Activated CD4-positive, alpha-beta T cell treated with anti-CD3 and anti-CD28 coated beads, Interleukin-10, Interleukin-2, amounts not matched to agents 100 ng/mL and 50 ng/mL, durations not matched to agents 16 hours and 8 hours (primary cell): ENCODE results near the gene MTHFD1L.

Experiments
- DNase-seq: peaks from one replicate; pipeline ENCODE4 v3.0.0-alpha.2; 2020

Gene MTHFD1L

GRCh38 chr6:150866147-150866990 lies 867 bp downstream of the MTHFD1L start:
- DNase-seq: peak; percentile 93

- no peak for DNase-seq
Observed at GRCh38 chr6:150866991-150867501, 1.5 kb downstream of the MTHFD1L start.

GRCh38 chr6:150868759-150869158 lies 3.3 kb downstream of the MTHFD1L start:
- no peak for DNase-seq

- no peak for DNase-seq
Observed at GRCh38 chr6:150874179-150874578, 8.7 kb downstream of the MTHFD1L start.

- no peak for DNase-seq
Observed at GRCh38 chr6:150875841-150876240, 10.3 kb downstream of the MTHFD1L start.

- no peak for DNase-seq
Observed at GRCh38 chr6:150876598-150876997, 11.1 kb downstream of the MTHFD1L start.

- no peak for DNase-seq
Observed at GRCh38 chr6:150877928-150878327, 12.4 kb downstream of the MTHFD1L start.

- DNase-seq: no peak
Observed at GRCh38 chr6:150878347-150879213, 13.1 kb downstream of the MTHFD1L start.

- no peak for DNase-seq
Observed at GRCh38 chr6:150880336-150880735, 14.8 kb downstream of the MTHFD1L start.

- no peak for DNase-seq
Observed at GRCh38 chr6:150881911-150882481, 16.5 kb downstream of the MTHFD1L start.

- DNase-seq: no peak
Observed at GRCh38 chr6:150883521-150883920, 18.0 kb downstream of the MTHFD1L start.

- no peak for DNase-seq
Observed at GRCh38 chr6:150886155-150886554, 20.7 kb downstream of the MTHFD1L start.

GRCh38 chr6:150887978-150888563 lies 22.6 kb downstream of the MTHFD1L start:
- DNase-seq: peak; percentile 47

- no peak for DNase-seq
Observed at GRCh38 chr6:150890346-150890745, 24.8 kb downstream of the MTHFD1L start.

- peak; percentile 66 for DNase-seq
Observed at GRCh38 chr6:150891888-150892485, 26.5 kb downstream of the MTHFD1L start.

- no peak for DNase-seq
Observed at GRCh38 chr6:150894191-150894744, 28.8 kb downstream of the MTHFD1L start.

- DNase-seq: peak; percentile 52
Observed at GRCh38 chr6:150894935-150895552, 29.5 kb downstream of the MTHFD1L start.

- no peak for DNase-seq
Observed at GRCh38 chr6:150895928-150896632, 30.6 kb downstream of the MTHFD1L start.

- DNase-seq: no peak
Observed at GRCh38 chr6:150897400-150897943, 32.0 kb downstream of the MTHFD1L start.

GRCh38 chr6:150898399-150899170 lies 33.1 kb downstream of the MTHFD1L start:
- no peak for DNase-seq
